Measurements from ENCODE around the gene LRRC25. TPM values are rescaled to one million over a fixed set of nuclear protein-coding genes. Genes with fewer than 3 reads are reported as not detected.

Gene LRRC25
- total and polyA plus RNA-seq, 7 donors, result 0.65 to 5.2 (median 2.3) TPM

DNA sequence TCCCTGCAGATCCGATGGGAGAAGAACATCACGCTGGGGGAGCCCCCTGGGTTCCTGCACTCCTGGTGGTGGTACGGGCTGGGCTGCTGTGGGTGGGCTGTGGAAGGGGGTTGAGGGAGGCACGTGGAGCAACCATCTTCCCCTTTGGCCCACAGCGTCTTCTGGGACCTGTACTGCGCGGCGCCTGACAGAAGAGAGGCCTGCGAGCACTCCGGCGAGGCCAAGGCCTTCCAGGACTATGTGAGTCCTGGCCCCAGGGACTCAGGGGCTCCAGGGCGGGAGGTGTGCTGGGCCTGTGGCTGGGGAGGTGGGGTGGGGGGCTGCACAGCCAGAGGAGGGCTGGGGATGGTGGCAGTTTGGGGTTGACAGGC, 30.3 kb upstream of the LRRC25 start:
- ATAC-seq, result no peak
- intact Hi-C loops (cut with DNase I), result no loop called here
- Histone ChIP-seq H3K27me3 (ENCODE audit: insufficient read depth in 3 of 3, low read length in 2 of 3) (no peaks in the 10 kb centered on the region), H3K4me1 (peaks cover 43% of the 10 kb centered on the region), H3K36me3 (ENCODE audit: insufficient read depth in 1 of 2, low read depth in 1 of 2) (peaks cover 0 to 4% of the 10 kb centered on the region in 2 donors), H3K9me3 (no peaks in the 10 kb centered on the region), H3K27ac (no peak overlapping the region), H3K4me3 (no peak overlapping the region)
- 83 to 85% (median 85%) methylated on average over 11 to 12 of the region's 12 CpGs for WGBS, 3 donors
- TF ChIP-seq, protein P1, sequence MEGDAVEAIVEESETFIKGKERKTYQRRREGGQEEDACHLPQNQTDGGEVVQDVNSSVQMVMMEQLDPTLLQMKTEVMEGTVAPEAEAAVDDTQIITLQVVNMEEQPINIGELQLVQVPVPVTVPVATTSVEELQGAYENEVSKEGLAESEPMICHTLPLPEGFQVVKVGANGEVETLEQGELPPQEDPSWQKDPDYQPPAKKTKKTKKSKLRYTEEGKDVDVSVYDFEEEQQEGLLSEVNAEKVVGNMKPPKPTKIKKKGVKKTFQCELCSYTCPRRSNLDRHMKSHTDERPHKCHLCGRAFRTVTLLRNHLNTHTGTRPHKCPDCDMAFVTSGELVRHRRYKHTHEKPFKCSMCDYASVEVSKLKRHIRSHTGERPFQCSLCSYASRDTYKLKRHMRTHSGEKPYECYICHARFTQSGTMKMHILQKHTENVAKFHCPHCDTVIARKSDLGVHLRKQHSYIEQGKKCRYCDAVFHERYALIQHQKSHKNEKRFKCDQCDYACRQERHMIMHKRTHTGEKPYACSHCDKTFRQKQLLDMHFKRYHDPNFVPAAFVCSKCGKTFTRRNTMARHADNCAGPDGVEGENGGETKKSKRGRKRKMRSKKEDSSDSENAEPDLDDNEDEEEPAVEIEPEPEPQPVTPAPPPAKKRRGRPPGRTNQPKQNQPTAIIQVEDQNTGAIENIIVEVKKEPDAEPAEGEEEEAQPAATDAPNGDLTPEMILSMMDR (IDR thresholded peaks at IDR 0.05), result no peak
- DNase-seq, result no peak

DNA sequence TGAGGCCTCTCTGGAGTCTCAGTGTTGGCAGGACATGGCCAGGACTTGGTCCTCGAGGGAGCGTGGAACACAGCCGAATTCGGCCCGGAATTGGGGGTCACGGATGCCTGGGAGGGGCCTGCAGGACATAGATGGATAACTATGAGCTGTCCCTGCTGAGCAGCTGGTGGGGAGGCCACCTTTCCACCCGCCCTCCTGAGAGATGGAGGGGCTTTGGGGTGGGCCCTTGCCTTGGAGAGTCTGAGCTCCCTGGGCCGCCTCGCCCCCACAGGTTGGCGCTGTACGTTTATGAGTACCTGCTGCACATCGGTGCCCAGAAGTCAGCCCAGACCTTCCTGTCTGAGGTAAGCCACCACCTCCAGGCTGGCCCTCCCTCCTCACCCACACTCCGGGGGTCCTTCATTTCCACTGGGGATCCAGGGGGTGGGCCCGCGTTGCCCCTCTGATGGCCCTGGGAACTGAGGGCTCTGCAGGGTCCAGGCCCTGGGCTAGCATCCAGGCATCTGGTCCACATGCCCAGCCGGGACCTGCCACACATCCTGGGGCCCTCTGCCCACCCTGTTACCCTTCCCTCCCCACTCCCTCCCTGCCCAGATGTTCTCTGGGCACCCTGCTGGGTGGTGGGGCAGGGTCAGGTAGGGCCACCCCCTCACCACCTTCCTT, 29.8 kb upstream of the LRRC25 start:
- 77 to 79% (median 78%) methylated on average over 16 of the region's 16 CpGs for WGBS, 3 donors
- intact Hi-C loops (cut with DNase I), result no loop called here

DNA sequence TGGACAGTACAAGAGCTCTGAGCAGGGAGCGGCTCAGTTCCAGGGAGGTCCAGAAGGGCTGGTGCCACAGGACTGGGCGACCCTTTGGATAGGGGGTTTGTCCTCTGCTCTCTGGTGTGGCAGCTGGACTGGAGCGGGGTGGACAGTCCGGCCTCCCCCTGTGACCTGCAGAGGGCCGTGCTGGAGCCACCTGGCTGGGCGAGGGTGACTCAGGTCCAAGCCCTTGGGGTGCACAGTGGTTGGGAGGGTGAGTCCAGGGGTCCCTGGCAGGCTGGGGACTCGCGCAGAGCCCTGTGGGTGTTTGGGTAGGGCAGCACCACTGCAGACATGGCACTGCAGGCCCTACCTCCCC, 29.0 kb upstream of the LRRC25 start:
- ATAC-seq (peak in 2 of 4 donors; percentile 1 to 12), DNase-seq (no peak)
- intact Hi-C loops (cut with DNase I), result no loop called here
- Histone ChIP-seq H3K27ac (peak overlapping the region; percentile 68), H3K27me3 (ENCODE audit: insufficient read depth in 3 of 3, low read length in 2 of 3) (no peaks in the 10 kb centered on the region), H3K4me1 (peaks cover 48% of the 10 kb centered on the region), H3K9me3 (no peaks in the 10 kb centered on the region), H3K36me3 (ENCODE audit: insufficient read depth in 1 of 2, low read depth in 1 of 2) (peaks cover 0 to 4% of the 10 kb centered on the region in 2 donors), H3K4me3 (peak overlapping the region; percentile 18)
- 60 to 70% (median 63%) methylated on average over 5 to 8 of the region's 8 CpGs for WGBS, 3 donors
- TF ChIP-seq, protein P1 (IDR thresholded peaks at IDR 0.05), result no peak

More for the DNA sequence above, 29.8 kb upstream of the LRRC25 start:
- Histone ChIP-seq H3K36me3 (ENCODE audit: insufficient read depth in 1 of 2, low read depth in 1 of 2) (peaks cover 0 to 4% of the 10 kb centered on the region in 2 donors), H3K4me1 (peaks cover 47% of the 10 kb centered on the region), H3K27ac (no peak overlapping the region), H3K4me3 (no peak overlapping the region), H3K27me3 (ENCODE audit: insufficient read depth in 3 of 3, low read length in 2 of 3) (no peaks in the 10 kb centered on the region), H3K9me3 (no peaks in the 10 kb centered on the region)
- TF ChIP-seq, protein P1 (IDR thresholded peaks at IDR 0.05), result no peak
- ATAC-seq (no peak), DNase-seq (peak in 1 of 2 donors; percentile 57)

DNA sequence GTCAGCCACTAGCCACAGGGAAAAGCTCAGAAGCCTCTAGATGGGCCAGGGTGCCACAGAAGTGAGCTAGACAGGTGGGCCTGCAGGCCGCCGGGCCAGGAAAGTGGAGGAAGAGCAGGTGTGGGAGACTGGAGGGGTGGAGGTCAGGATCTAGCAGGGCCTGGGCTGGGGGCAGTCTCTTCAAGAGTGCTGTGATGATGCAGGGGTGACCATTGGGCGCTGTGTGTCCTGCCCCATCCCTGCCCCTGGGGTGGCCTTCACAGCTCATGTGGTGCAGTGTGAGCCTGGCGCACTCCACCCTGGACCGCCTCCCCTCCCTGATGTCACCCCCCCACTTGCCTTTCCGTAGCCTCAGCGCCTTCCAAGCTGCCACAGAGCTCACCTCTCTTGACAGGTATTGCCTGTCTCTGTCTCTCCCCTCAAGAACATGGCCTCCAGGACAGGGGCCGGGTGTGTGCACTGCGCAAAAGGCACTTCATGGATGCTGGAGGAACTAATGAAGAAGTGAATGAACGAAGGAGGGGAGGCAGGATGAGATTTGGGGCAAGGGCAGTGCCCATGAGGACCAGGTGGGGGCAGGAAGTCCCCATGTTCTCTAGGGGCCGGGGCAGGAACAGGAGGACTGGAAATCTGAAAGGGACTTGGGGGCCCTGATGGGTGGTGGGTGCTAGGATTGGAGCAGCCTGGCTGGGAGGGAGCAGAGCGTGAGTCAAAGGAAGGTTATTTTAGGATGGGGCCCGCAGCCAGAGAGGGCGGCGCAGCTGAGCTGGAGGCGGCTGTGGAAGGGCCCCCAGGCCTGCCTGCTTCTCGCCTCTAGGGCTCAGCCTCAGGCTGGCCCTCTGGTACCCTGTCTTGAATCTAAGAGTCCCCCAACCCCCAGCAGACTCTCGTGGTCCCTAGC, 28.3 kb upstream of the LRRC25 start:
- peaks cover 55% of the 10 kb centered on the region for H3K4me1 ChIP-seq

More for the DNA sequence above, 28.3 kb upstream of the LRRC25 start:
- intact Hi-C loops (cut with DNase I), result no loop called here
- TF ChIP-seq, protein P1 (IDR thresholded peaks at IDR 0.05), result no peak
- peak overlapping the region; percentile 18 for H3K4me3 ChIP-seq
- WGBS, 3 donors, result 43 to 50% (median 46%) methylated on average over 17 to 18 of the region's 18 CpGs
- peak; percentile 71 to 88 (median 79) for ATAC-seq
- peak; percentile 73 to 89 for DNase-seq
- H3K9me3 ChIP-seq, result no peaks in the 10 kb centered on the region
- peak overlapping the region; percentile 68 for H3K27ac ChIP-seq
- H3K27me3 ChIP-seq (ENCODE audit: insufficient read depth in 3 of 3, low read length in 2 of 3), result no peaks in the 10 kb centered on the region
- H3K36me3 ChIP-seq (ENCODE audit: insufficient read depth in 1 of 2, low read depth in 1 of 2), result peaks cover 0 to 4% of the 10 kb centered on the region in 2 donors

All from psoas muscle (tissue), 8 donors.